NCI-H146 treated with DMSO at 0.1 percent for 48 hours (cell line): ENCODE data around the gene TNFRSF19.
A peak's percentile ranks its signal among the peaks of the same experiment; 100 is the strongest.

Experiments
- DNase-seq: peaks from one replicate; lab custom pipeline; 2025; ENCODE audit not compliant: unreplicated experiment; lab: John Stamatoyannopoulos, UW

Gene TNFRSF19

GRCh38 chr13:23714672-23715071 is 144.5 kb downstream of the TNFRSF19 start:
- DNase-seq, result no peak

- DNase-seq, result no peak
Measured at GRCh38 chr13:23715092-23715761, 145.0 kb downstream of the TNFRSF19 start.

GRCh38 chr13:23715762-23716235 is 145.6 kb downstream of the TNFRSF19 start:
- no peak for DNase-seq

- DNase-seq, result no peak
Measured at GRCh38 chr13:23716401-23716800, 146.2 kb downstream of the TNFRSF19 start.

GRCh38 chr13:23718996-23719395 is 148.8 kb downstream of the TNFRSF19 start:
- DNase-seq, result peak; percentile 65

GRCh38 chr13:23722726-23723453 is 152.7 kb downstream of the TNFRSF19 start:
- no peak for DNase-seq

GRCh38 chr13:23723471-23723870 is 153.3 kb downstream of the TNFRSF19 start:
- DNase-seq, result no peak

- DNase-seq, result no peak
Measured at GRCh38 chr13:23724196-23724970, 154.2 kb downstream of the TNFRSF19 start.
